Testis (tissue), 3 donors: ENCODE results near the gene HDAC9. TPM values are rescaled to one million over a fixed set of nuclear protein-coding genes. Genes with fewer than 3 reads are reported as not detected.

Experiments
- DNase-seq: peaks from one replicate; pipeline ENCODE4 v3.0.0-alpha.2; 2019
- H3K27ac ChIP-seq, 2 donors: fragments of 200-600 bp; sonication (generic); one replicate each; pipeline ENCODE4 v1.5.1; 2019
- H3K27me3 ChIP-seq: fragments of 200-600 bp; sonication (generic); one replicate; pipeline ENCODE4 v1.5.1; 2019
- H3K36me3 ChIP-seq: fragments of 200-600 bp; sonication (generic); one replicate; pipeline ENCODE4 v1.5.1; 2017; ENCODE audit warnings: low read depth; ENCODE audit errors: missing control alignments
- H3K4me1 ChIP-seq: fragments of 200-600 bp; sonication (generic); one replicate; pipeline ENCODE4 v1.5.1; 2019
- H3K4me3 ChIP-seq, 2 donors: fragments of 200-600 bp; sonication (generic); one replicate each; pipeline ENCODE4 v1.5.1; 2017 to 2019
- H3K9me3 ChIP-seq: fragments of 200-600 bp; sonication (generic); one replicate; pipeline ENCODE4 v1.5.1; 2017
- POLR2A ChIP-seq: fragments of 450-650 bp; IDR thresholded peaks from one replicate; pipeline ENCODE4 v1.6.1; 2017; ENCODE audit warnings: antibody characterized with exemption, mild to moderate bottlenecking, moderate library complexity
- WGBS, 2 donors: methylation state at CpG; one replicate each; pipeline ENCODE4 v1.1.5; 2018; 5-methylcytosine and 5-hydroxymethylcytosine counted together
- intact Hi-C: fragments of 100-400 bp; cut with DNase I; formaldehyde crosslinking; loops from one replicate; pipeline ENCODE4 v1.15.1; 2023; ENCODE audit warnings: low total_unique reads
- polyA plus RNA-seq: library from polyadenylated mRNA; stranded (reverse); fragments of 350-450 nt; fragmentation: Illumina TruSeq; extraction: RNeasy Lipid Tissue Mini Kit (QIAGEN cat#74804); gene quantifications from one replicate; pipeline ENCODE4 v1.2.3, GENCODE V29; 2014; ENCODE audit warnings: low read depth, low replicate concordance; ENCODE audit not compliant: insufficient read depth
- total RNA-seq, 2 donors: library from RNA; depleted of rRNA; stranded (reverse); fragments of >200 nt; gene quantifications; one replicate each; pipeline ENCODE4 v1.2.3, GENCODE V29; 2016
- TF ChIP-seq, protein P1 (sequence below), 3 experiments: fragments of 450-650 bp in 2 of 3; fragments of 200-600 bp in 1 of 3; sonication (generic) in 1 of 3; IDR thresholded peaks; one replicate each; pipeline ENCODE4 v1.5.1; 2016 to 2019; ENCODE audit warnings: antibody characterized with exemption in 3 of 3, mild to moderate bottlenecking in 2 of 3, moderate library complexity in 1 of 3

HDAC9 gene
- total and polyA plus RNA-seq, 3 donors from 2014 or later = 30.6 to 35.5 (median 35.4) TPM

- Histone ChIP-seq H3K36me3 (no peaks in the 10 kb centered on the region), H3K4me1 (no peaks in the 10 kb centered on the region), H3K9me3 (no peaks in the 10 kb centered on the region), H3K27me3 (no peaks in the 10 kb centered on the region), H3K4me3 (no peak overlapping the region), H3K27ac (no peak overlapping the region)
- 78 to 79% methylated on average over 6 of the region's 6 CpGs for WGBS, 2 donors
- DNase-seq = no peak
- TF ChIP-seq POLR2A = no peak
- TF ChIP-seq, protein P1, sequence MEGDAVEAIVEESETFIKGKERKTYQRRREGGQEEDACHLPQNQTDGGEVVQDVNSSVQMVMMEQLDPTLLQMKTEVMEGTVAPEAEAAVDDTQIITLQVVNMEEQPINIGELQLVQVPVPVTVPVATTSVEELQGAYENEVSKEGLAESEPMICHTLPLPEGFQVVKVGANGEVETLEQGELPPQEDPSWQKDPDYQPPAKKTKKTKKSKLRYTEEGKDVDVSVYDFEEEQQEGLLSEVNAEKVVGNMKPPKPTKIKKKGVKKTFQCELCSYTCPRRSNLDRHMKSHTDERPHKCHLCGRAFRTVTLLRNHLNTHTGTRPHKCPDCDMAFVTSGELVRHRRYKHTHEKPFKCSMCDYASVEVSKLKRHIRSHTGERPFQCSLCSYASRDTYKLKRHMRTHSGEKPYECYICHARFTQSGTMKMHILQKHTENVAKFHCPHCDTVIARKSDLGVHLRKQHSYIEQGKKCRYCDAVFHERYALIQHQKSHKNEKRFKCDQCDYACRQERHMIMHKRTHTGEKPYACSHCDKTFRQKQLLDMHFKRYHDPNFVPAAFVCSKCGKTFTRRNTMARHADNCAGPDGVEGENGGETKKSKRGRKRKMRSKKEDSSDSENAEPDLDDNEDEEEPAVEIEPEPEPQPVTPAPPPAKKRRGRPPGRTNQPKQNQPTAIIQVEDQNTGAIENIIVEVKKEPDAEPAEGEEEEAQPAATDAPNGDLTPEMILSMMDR (IDR thresholded peaks at IDR 0.05) = no peak
- intact Hi-C loops = no loop called here
These were observed 37.7 kb upstream of the HDAC9 start for GRCh38 chr7:18457832-18458231.

GRCh38 chr7:18458830-18459229 is 36.7 kb upstream of the HDAC9 start:
- intact Hi-C loops = no loop called here
- DNase-seq = no peak

DNA sequence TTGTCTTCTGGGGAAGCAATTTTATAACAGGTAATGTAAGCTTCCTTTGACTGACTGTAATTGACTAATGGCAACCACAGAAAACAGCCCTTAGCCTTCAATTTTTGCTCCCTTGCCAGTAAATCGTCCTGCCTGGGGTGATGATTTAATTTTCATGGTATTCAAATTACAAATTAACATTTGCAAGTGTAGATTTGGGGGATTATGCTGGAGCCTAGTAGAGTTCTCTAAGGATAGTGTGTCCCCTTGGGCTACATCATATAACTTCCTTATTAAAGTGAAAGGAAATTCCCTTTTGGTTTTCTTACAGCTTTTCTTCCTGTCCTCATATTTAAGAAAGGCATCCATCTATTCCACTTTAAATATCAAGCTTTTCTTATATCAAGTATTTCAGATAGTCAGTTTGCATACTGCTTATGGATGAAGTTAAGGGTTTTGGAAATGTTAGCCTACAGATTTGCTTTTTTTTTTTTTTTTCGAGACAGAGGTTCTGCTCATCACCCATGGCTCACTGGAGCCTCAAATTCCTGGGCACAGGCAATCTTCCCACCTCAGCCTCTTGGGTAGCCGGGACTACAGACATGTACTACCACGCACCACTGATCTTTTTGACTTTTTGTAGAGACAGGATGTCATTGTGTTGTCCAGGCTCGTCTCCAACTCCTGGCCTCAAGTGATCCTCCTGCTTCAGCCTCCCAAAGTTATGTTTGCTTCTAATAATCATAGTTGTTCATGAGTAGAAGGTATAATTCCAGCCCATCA is 35.9 kb upstream of the HDAC9 start:
- no peaks in the 10 kb centered on the region for H3K36me3 ChIP-seq
- no peaks in the 10 kb centered on the region for H3K9me3 ChIP-seq
- WGBS, 2 donors = 71 to 83% methylated on average over 5 of the region's 5 CpGs
- no peak for DNase-seq
- no peak overlapping the region for H3K4me3 ChIP-seq
- H3K4me1 ChIP-seq = no peaks in the 10 kb centered on the region
- H3K27ac ChIP-seq = no peak overlapping the region
- no peak for TF ChIP-seq POLR2A
- TF ChIP-seq, protein P1 (IDR thresholded peaks at IDR 0.05) = no peak
- intact Hi-C loops = no loop called here
- H3K27me3 ChIP-seq = no peaks in the 10 kb centered on the region

More at GRCh38 chr7:18458830-18459229, 36.7 kb upstream of the HDAC9 start:
- no peaks in the 10 kb centered on the region for H3K27me3 ChIP-seq
- no peaks in the 10 kb centered on the region for H3K4me1 ChIP-seq
- H3K9me3 ChIP-seq = no peaks in the 10 kb centered on the region
- WGBS, 2 donors = 59 to 68% methylated on average over 4 to 5 of the region's 5 CpGs
- H3K27ac ChIP-seq = no peak overlapping the region
- no peaks in the 10 kb centered on the region for H3K36me3 ChIP-seq
- no peak overlapping the region for H3K4me3 ChIP-seq
- TF ChIP-seq, protein P1 (IDR thresholded peaks at IDR 0.05) = no peak
- no peak for TF ChIP-seq POLR2A

GRCh38 chr7:18461785-18462467 is 33.6 kb upstream of the HDAC9 start:
- TF ChIP-seq, protein P1 (IDR thresholded peaks at IDR 0.05) = no peak
- TF ChIP-seq POLR2A = no peak
- DNase-seq = no peak
- H3K4me3 ChIP-seq = no peak overlapping the region
- 83 to 84% methylated on average over 3 of the region's 3 CpGs for WGBS, 2 donors
- no peak overlapping the region for H3K27ac ChIP-seq
- intact Hi-C loops = no loop called here
- H3K36me3 ChIP-seq = no peaks in the 10 kb centered on the region
- H3K27me3 ChIP-seq = no peaks in the 10 kb centered on the region
- H3K4me1 ChIP-seq = no peaks in the 10 kb centered on the region
- no peaks in the 10 kb centered on the region for H3K9me3 ChIP-seq
